Suprapubic skin (tissue), 4 donors: ENCODE measurements around the gene L3MBTL1. TPM values are rescaled to one million over a fixed set of nuclear protein-coding genes. Genes with fewer than 3 reads are reported as not detected.
A peak's percentile ranks its signal among the peaks of the same experiment; 100 is the strongest.

ENCODE experiments used
- DNase-seq, 2 donors: peaks; one replicate each; pipeline ENCODE4 v3.0.0-alpha.2; 2019; ENCODE audit warnings: low spot score in 2 of 2
- H3K27ac ChIP-seq: fragments of 200-600 bp; sonication (generic); one replicate; pipeline ENCODE4 v1.5.1; 2019
- H3K27me3 ChIP-seq: fragments of 200-600 bp; sonication (generic); one replicate; pipeline ENCODE4 v1.5.1; 2019
- H3K36me3 ChIP-seq: fragments of 200-600 bp; sonication (generic); one replicate; pipeline ENCODE4 v1.5.1; 2019
- H3K4me1 ChIP-seq: fragments of 200-600 bp; sonication (generic); one replicate; pipeline ENCODE4 v1.5.1; 2019
- H3K4me3 ChIP-seq: fragments of 200-600 bp; sonication (generic); one replicate; pipeline ENCODE4 v1.5.1; 2019; ENCODE audit warnings: mild to moderate bottlenecking
- H3K9me3 ChIP-seq: fragments of 200-600 bp; sonication (generic); one replicate; pipeline ENCODE4 v1.5.1; 2019
- EP300 ChIP-seq: sonication (generic); formaldehyde crosslinking; IDR thresholded peaks from one replicate; pipeline ENCODE4 v1.6.1; 2017; ENCODE audit warnings: antibody characterized with exemption
- POLR2A ChIP-seq, 2 donors: fragments of 450-650 bp; IDR thresholded peaks; one replicate each; pipeline ENCODE4 v1.6.1; 2017; ENCODE audit warnings: antibody characterized with exemption in 2 of 2, mild to moderate bottlenecking in 2 of 2, moderate library complexity in 2 of 2
- POLR2AphosphoS5 ChIP-seq, 3 donors: sonication (generic); formaldehyde crosslinking; IDR thresholded peaks; one replicate each; pipeline ENCODE4 v1.6.1; 2017; ENCODE audit warnings: antibody characterized with exemption in 3 of 3
- WGBS: methylation state at CpG from one replicate; pipeline ENCODE4 v1.1.5; 2018; 5-methylcytosine and 5-hydroxymethylcytosine counted together
- total RNA-seq, 4 donors: library from RNA; depleted of rRNA; stranded (reverse); fragments of >200 nt; gene quantifications; one replicate each; pipeline ENCODE4 v1.1.0, GENCODE V29; 2016
- TF ChIP-seq, protein P1 (sequence below), 2 donors: fragments of 200-600 bp in 1 of 2; fragments of 450-650 bp in 1 of 2; sonication (generic) in 1 of 2; IDR thresholded peaks; one replicate each; pipeline ENCODE4 v1.5.1; 2016 to 2019; ENCODE audit warnings: antibody characterized with exemption in 2 of 2, mild to moderate bottlenecking in 1 of 2, moderate library complexity in 1 of 2

The L3MBTL1 gene
- total RNA-seq, 4 donors from 2014 or later: 8.9 to 39.7 (median 14.6) TPM

DNA sequence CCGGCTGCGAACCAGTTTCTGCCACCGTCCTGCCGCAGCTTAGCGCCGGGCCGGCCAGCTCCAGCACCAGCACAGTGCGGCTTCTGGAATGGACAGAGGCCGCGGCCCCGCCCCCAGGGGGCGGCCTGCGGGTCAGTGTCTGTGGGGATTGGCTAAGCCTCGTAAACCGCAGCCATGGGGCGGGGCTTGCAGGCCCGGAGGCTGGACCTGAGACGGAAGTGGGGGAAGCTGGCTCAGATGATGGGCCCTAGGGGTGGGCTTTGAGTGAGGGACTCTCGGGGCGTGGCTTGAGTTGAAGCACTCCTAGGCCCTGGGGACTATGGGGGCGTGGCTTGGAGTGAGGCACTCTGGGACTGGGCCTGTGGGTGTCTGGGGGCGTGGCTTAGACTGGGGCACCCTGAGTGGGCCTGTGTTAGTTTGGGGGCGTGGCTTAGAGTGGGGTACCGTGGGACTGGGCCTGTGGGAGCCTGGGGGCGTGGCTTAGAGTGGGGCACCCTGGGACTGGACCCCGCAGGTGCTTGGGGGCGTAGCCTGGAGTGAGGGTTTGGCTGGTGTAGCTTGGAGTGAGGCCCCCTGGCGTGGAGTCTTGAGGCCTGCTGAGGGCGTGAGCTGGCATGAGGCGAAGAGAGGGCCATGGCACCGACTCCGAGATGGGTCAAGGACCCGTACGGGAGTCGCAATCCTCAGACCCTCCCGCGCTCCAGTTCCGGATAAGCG lies 6.6 kb downstream of the L3MBTL1 start:
- peak; percentile 95 to 97 for DNase-seq
- peaks cover 11% of the 10 kb centered on the region for H3K4me1 ChIP-seq
- peak overlapping the region; percentile 56 for H3K4me3 ChIP-seq
- no peaks in the 10 kb centered on the region for H3K27me3 ChIP-seq
- no peaks in the 10 kb centered on the region for H3K36me3 ChIP-seq
- H3K27ac ChIP-seq: peak overlapping the region; percentile 23
- TF ChIP-seq, protein P1, sequence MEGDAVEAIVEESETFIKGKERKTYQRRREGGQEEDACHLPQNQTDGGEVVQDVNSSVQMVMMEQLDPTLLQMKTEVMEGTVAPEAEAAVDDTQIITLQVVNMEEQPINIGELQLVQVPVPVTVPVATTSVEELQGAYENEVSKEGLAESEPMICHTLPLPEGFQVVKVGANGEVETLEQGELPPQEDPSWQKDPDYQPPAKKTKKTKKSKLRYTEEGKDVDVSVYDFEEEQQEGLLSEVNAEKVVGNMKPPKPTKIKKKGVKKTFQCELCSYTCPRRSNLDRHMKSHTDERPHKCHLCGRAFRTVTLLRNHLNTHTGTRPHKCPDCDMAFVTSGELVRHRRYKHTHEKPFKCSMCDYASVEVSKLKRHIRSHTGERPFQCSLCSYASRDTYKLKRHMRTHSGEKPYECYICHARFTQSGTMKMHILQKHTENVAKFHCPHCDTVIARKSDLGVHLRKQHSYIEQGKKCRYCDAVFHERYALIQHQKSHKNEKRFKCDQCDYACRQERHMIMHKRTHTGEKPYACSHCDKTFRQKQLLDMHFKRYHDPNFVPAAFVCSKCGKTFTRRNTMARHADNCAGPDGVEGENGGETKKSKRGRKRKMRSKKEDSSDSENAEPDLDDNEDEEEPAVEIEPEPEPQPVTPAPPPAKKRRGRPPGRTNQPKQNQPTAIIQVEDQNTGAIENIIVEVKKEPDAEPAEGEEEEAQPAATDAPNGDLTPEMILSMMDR (IDR thresholded peaks at IDR 0.05): peak in 1 of 2 donors; percentile 6
- no peak for TF ChIP-seq POLR2A (IDR thresholded peaks at IDR 0.05)
- no peak for TF ChIP-seq POLR2AphosphoS5 (IDR thresholded peaks at IDR 0.05)
- no peaks in the 10 kb centered on the region for H3K9me3 ChIP-seq
- WGBS: 71% methylated on average over 9 of the region's 39 CpGs

DNA sequence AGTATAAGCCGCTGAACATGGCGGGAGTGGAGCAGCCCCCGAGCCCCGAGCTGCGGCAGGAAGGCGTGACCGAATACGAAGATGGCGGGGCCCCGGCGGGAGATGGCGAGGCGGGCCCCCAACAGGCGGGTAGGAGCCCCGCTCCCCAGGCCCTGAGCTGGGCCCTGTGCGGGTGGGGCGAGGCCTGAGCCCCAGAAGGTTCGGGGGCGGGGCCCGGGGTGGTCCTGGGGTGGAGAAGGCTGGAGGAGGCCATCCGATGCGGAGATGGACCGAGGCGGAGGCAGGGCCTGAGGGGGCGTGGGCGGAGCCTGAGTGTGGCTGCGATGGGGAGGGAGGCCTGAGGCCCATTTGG lies 7.1 kb downstream of the L3MBTL1 start:
- no peak for DNase-seq
- H3K4me3 ChIP-seq: peak overlapping the region; percentile 56
- TF ChIP-seq EP300: no peak
- TF ChIP-seq POLR2A (IDR thresholded peaks at IDR 0.05): no peak
- no peaks in the 10 kb centered on the region for H3K9me3 ChIP-seq
- H3K27ac ChIP-seq: peak overlapping the region; percentile 23
- no peaks in the 10 kb centered on the region for H3K36me3 ChIP-seq
- H3K4me1 ChIP-seq: peaks cover 11% of the 10 kb centered on the region
- WGBS: 62% methylated on average over 9 of the region's 27 CpGs
- no peaks in the 10 kb centered on the region for H3K27me3 ChIP-seq

DNA sequence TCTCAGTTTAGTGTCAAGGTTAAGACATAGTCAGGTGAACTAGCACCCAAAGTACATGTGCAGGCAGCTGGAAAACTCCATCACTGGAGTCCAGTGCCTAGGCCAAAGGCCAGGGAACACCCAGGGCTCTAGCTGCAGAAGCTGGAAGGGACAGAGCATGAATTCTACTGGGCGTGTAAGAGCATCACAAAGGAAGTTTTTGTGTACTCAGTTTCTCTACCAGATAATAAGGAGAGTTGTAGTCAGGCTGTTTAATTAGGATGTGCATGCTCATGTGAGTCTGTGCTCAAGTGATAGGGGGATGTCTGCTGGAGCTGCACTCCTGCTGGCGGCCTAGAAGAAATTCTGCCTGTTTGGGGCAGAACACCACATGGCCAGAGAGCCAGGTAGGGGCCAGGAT lies 8.1 kb downstream of the L3MBTL1 start:
- DNase-seq: no peak
- no peak overlapping the region for H3K4me3 ChIP-seq

DNA sequence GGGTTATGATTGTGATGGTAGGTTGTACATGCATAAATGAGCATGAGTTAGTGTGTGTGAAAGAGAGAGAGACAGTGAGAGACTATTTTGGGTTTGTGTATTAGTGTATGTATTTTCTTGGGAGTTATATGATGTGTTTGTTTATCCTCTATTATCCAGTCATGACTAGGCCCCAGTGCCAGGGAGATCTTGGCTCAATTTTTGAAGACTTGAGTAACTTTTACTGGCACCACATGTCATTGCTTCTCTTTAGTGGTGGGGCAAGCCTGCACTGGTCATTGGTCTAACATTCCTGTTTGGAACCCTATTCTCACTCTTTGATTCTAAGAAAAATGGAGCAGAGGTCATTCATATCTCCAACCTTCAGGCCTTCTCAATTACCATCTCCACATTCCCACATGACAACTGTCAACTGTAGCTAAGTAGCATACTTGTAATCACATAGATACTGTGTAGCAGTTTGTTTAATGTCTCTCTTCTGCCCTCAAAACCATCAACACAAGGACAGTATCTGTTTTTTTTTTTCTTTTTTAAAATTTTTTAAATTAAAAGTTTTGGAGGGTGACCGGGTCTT lies 8.8 kb downstream of the L3MBTL1 start:
- TF ChIP-seq POLR2A (IDR thresholded peaks at IDR 0.05): no peak
- no peak for TF ChIP-seq POLR2AphosphoS5 (IDR thresholded peaks at IDR 0.05)
- TF ChIP-seq, protein P1 (IDR thresholded peaks at IDR 0.05): no peak
- TF ChIP-seq EP300: no peak
- WGBS: 94% methylated on average over 1 of the region's 1 CpG
- no peaks in the 10 kb centered on the region for H3K9me3 ChIP-seq
- H3K27ac ChIP-seq: no peak overlapping the region
- no peaks in the 10 kb centered on the region for H3K27me3 ChIP-seq
- no peak overlapping the region for H3K4me3 ChIP-seq
- no peak for DNase-seq
- no peaks in the 10 kb centered on the region for H3K36me3 ChIP-seq
- H3K4me1 ChIP-seq: peaks cover 11% of the 10 kb centered on the region

More for the DNA sequence above, 8.1 kb downstream of the L3MBTL1 start:
- Histone ChIP-seq H3K27ac (no peak overlapping the region), H3K9me3 (no peaks in the 10 kb centered on the region), H3K4me1 (peaks cover 11% of the 10 kb centered on the region), H3K27me3 (no peaks in the 10 kb centered on the region), H3K36me3 (no peaks in the 10 kb centered on the region)
- TF ChIP-seq, protein P1 (IDR thresholded peaks at IDR 0.05): no peak
- TF ChIP-seq POLR2AphosphoS5 (IDR thresholded peaks at IDR 0.05): no peak
- TF ChIP-seq EP300: no peak
- TF ChIP-seq POLR2A (IDR thresholded peaks at IDR 0.05): no peak
- WGBS: 85% methylated on average over 2 of the region's 2 CpGs

DNA sequence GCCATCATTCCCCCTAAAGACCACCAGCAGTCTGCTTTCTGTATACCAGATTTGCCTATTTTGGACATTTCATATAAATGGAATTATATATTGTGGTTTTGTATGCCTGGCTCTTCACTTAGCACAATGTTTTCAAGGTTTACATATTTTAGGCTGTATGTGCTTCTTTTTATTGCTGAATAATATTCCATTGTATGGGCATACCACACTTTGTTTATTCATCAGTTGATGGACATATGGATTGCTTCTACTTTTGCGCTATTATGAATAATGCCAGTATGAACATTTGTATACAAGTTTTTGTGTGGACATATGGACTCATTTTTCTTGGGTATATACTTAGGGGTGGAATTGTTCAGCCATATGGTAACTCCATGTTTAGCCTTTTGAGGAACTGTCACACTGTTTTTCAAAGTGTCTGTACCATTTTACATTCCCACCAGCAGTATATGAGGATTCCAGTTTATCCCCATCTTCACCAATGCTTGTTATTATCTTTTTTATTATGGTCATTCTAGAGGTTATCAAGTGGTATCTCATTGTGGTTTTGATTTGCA lies 12.7 kb downstream of the L3MBTL1 start:
- no peak for DNase-seq
- Histone ChIP-seq H3K36me3 (no peaks in the 10 kb centered on the region), H3K27ac (no peak overlapping the region), H3K4me1 (peaks cover 5% of the 10 kb centered on the region), H3K9me3 (no peaks in the 10 kb centered on the region), H3K27me3 (no peaks in the 10 kb centered on the region), H3K4me3 (no peak overlapping the region)
- no peak for TF ChIP-seq POLR2A (IDR thresholded peaks at IDR 0.05)
- TF ChIP-seq POLR2AphosphoS5 (IDR thresholded peaks at IDR 0.05): no peak
- TF ChIP-seq EP300: no peak
- TF ChIP-seq, protein P1 (IDR thresholded peaks at IDR 0.05): no peak
- 100% methylated on average over 1 of the region's 1 CpG for WGBS
